HG02798 (cell line): ENCODE results near the gene FDX1.

Experiments used
- ATAC-seq: cut with Tn5 transposase; IDR thresholded peaks from one replicate; pipeline ENCODE4 v1.9.1; 2021; ENCODE audit warnings: mild to moderate bottlenecking; ENCODE audit not compliant: unreplicated experiment, poor library complexity

Gene FDX1

DNA sequence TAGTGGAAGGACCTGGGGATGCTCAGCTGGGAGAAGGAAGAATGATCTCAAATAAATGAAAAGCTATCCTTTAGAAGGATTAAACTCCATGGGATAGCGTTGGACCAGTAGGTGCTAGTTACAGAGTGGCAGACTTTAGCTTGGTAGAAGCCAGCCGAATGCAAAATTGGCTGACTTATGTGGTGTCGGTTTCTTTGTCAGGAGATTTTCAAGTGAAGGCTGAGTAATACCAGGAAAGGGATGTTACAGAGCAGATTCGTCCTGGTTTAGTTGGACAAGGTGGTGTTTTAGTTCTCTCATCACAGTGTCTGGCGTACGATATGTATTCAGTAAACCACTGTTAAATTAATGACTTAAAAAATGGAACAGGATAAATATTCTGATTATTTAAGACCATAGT, 26.0 kb downstream of the FDX1 start:
- no peak for ATAC-seq

DNA sequence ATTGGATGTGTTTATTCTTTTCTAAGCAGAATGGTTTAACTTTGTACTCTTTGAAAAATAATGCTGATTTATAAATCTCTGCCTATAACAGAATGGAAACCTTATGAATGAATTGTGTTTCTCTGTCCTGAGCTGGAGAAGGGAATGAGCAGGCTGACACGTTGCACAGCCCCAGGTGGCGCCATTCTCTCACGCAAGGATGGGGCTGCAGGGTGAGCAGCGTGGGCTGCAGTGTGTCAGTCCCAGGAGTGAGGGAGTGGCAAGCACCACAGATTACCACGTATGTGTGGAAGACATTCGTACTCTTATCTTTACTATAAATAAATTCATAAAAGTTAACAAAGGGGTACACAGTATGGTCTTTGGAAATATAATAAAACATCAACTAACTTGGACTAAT, 33.4 kb downstream of the FDX1 start:
- ATAC-seq = no peak

DNA sequence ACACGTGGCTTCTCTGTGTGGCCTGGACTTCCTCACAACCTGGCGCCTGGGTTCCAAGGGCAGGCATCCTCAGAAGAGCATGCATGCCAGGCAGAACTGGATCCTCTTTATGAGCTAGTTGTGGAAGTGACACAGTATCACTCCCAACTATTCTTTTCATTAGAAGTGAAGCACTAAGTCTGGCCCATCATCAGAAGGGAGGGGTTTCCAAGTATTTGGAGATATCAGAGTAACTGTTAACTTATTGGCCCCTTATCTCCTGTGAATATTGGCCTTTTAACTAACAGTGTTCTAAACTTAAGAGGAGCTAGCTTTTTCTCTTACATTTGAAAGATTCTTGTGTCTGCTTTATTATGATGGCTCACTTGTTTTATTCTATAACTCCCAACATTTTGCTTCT, 35.5 kb downstream of the FDX1 start:
- ATAC-seq = no peak

DNA sequence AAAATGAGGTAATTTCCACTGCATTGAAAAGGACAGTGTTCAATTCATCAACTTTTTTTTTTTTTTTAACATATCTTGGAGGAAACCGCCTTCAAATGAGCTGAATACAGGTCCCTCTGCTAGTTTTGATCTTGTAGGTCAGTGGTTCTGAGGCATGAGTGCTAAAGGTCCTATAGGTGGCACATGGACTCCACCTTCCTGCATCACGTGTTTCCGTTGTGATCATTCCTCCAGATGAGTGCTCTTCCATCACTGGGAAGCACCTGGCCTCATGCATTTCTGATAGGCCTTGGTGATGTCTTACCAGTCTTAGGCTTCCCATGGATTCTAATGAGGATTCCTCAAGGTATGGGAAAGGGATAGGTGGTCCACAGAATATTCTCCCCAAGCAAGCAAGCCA, 37.8 kb downstream of the FDX1 start:
- no peak for ATAC-seq

DNA sequence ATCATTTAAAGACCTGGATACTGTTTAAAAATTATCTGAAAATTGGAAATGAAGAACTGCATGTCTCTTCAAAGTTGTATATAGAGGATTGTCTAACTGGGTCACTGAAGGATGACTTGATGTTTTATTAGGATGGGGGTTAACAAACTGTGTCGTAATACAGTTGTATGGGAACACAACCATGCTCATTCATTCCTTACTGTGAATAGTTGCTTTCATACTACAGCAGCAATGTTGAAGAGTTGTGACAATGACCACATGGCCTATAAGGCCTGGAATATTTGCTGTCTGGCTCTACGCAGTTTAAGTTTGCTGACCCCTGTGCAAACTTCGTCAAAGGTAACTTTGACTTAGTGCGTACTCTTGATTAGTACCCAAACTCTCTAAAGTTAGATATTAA, 38.4 kb downstream of the FDX1 start:
- ATAC-seq = no peak

DNA sequence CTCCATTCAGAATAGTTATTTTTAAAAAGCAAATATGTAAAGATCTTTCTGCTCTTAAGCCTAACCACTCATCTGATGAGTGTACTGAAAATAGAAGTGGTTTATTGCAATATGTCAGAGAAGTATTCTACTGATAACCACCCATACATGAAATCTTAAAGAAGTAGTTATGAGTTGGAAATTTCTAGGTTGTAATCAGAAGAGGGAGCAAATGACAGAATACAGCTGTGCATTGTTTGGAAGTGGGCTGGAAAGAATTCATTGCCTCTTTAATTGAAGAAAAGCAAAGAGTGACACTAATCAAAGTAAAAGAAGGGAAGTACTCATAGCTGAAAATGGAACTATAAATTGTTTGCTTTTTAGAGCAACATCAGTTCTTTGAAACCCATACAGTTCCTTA, 39.4 kb downstream of the FDX1 start:
- no peak for ATAC-seq

DNA sequence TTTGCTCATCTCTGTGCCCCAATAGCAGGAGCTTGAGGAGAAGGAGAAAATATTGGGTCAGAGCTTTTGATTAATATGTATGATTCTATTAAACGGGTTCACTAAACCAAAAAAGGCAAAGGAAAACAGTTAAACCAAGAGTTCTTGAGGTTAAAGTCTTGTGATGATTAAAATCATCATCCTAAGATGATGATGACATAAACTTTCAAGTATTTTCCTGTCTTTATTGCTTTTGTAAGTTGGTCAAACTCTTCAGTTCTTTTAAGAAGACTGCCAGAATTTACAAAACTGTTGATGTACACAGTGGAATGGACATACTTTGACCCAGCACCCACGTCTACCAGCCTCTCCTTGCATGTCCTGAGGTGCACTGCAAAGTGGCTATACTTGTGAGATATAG, 41.0 kb downstream of the FDX1 start:
- no peak for ATAC-seq

DNA sequence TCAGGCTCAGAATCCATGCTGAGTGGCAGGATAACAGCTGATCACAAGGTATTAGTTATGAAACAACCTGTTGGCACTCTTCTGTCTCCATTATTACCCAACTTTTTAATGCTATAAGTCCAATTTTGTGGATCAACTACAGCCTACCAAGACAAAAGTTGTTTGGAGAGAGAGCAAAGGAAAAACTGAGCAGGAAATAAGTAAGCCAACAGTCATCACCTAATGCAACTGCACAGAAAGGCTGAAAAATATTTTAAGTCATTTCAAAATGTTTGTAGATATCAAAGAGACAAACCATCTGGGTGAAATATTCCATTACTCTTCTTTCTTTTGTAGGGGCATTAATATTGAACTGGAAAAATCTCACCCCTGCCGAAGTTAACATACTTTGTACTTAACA, 41.6 kb downstream of the FDX1 start:
- no peak for ATAC-seq

DNA sequence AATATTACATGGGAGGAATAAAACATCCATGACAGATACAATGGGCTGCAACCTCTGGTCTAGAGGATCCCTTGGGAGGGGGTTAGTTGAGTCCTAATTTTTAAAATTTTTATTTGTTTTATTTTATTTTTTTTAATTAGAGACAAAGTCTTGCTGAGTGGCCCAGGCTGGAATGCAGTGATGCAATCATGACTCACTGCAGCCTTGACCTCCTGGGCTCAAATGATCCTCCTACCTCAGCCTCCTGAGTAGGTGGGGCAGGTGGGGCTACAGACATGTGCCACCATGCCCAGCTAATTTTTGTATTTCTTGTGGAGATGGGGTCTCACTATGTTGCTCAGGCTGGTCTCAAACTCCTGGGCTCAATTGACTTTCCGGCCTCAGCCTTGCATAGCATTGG, 43.1 kb downstream of the FDX1 start:
- ATAC-seq = no peak

DNA sequence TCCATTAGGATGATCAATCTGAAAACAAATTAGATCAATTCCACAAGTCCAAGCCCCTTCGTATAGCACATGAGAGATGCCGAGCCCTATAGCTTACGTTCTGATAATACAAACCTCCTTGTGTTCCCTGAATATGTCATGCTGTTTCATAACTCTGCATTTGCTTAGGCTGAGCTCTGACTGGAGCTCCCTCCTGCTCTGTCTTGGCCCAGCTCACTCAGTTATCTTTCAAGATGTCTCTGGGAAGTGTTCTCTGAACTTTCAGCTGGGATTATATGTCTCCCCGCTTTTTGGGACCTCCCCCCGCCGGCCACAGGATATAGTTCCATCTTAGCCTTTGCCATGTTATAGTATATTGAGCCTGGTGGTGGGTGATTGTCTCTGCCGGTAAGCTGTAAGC, 44.0 kb downstream of the FDX1 start:
- no peak for ATAC-seq

DNA sequence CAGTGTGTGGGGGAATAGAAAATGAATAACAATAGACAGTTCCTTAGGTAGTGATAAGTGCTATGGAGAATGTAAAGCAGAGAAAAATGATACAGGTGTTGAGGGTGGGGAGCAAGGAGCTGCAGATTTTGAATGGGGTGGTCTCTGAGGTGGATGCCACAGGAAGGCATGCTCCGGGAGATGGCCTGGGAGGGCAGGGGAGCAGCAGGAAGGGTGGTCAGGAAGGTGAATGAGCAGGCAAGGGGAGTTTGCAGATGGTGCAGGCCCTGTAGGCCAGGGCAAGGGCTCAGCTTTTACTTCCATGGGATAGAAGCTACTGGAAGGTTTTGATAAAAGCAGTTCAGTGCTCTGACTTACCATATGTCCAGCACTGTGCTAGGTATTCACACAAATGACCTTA, 44.8 kb downstream of the FDX1 start:
- ATAC-seq = no peak

DNA sequence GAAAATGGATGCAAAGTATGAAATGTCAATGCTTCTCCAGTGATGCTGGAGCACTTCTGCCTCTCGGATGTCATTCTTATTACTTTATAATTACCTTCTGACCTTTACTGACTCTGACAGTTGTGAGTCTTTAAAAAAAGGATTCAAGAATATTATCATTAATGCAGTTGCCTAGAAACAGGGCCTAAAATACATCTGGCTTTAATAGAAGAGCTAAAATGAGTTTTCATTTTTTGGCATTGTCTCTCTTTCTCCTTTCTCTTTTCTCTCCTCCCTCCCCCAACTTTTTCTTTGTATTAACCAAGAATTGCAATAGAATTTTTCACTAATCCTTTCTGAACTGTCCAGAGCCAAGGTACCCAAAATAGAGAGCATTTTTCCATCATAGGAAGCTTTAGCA, 45.9 kb downstream of the FDX1 start:
- ATAC-seq = no peak

DNA sequence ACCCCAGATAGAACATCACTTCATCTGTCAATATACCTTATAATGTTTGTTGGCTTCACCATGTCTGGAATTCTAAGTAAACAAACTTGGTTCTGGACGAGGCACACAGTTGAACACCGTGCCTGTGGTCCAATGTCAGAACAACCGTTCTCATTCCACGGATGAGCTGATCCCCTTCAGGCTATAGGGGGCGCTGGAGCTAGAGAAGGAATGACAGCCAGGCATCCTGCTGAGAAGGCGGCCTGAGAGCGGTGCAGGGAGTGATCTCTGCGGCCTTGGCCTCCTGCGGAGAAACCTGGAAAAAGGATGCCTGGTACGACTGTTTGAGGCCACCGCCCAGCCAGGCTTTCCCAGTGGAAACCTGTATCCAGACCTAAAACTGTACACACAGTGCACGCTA, 48.7 kb downstream of the FDX1 start:
- ATAC-seq = no peak

DNA sequence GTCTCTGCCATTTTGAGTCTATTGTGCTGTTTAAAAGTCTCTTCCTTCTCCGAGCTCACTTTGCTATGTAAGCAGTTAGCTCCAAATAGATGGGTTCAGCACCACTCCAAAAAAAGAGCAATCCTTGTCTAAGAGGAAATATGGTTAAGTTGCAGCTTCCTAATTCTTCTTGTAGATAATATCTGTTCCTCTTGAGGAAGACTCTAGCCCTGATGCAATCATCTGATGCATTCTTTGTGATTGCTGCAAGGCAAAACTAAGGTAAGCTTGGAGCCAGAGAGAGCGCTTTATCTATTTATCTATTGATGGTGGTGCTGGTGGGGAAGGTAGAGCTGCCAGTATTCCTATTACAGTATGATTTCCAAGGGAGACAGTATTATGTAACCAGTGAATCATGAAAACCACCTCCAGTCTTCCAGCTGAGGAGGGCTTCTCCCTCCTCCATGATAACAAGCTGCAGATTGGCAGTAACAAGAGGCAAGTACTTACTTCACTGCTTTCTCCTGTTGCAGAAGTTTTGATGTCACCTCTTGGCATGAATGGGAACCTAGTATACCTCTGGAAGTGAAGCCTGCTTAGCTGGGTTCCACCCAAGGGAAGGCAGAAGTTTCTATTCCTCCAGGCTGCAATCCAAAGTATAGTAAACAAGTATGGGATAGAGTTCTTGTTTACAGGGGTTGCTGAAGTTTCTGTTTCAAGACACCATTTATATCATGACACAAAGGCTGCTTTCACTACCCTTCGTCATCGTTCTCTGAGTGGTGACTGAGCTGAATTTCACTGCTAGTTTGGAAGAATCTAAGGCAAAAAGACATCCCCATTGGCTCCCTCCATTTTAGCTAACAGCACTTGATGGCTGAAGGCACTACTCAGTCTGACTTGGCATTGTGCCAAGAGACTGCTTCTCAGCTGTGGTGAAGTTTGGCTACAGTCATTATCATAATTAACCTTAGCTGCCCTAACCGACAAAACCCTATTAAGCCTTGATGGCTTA, 49.7 kb downstream of the FDX1 start:
- ATAC-seq = no peak

DNA sequence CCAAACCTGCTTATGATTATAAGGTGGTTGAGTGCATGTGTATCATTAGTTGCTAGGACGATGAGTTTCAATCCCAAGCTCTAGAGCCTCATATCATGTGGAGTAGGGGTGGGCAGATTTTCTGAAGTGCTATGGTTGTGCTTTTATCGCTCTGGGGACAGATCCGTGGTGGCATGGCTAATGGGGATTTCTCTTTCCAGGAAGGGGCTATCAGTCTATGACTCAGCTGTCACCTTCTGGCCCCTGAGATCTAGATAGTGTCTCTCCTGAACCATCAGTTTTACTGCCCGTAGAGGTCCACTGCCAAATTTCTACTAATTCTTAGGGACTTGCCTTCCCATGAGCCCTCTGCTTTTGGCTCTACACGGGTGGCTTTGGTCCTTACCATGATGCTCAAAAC, 51.8 kb downstream of the FDX1 start:
- no peak for ATAC-seq

DNA sequence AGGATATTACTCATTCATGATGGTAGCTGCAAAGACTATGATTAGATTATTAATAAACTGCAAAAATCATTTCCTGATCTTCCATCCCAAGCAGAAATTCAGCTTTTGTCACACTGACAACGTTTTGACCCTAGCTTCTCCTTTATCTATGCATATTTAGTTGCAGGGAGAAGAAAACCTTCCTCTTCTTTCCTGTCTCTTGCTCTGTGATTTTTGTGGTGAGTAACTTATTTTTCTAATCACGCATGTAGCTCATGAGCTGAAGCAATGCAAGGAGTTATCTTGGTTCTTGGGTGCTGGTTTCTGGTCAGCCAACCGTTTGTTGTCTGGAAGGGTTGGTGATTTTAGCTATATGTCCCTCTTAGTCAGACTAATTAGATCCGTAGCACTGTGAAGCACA, 56.4 kb downstream of the FDX1 start:
- ATAC-seq = no peak

DNA sequence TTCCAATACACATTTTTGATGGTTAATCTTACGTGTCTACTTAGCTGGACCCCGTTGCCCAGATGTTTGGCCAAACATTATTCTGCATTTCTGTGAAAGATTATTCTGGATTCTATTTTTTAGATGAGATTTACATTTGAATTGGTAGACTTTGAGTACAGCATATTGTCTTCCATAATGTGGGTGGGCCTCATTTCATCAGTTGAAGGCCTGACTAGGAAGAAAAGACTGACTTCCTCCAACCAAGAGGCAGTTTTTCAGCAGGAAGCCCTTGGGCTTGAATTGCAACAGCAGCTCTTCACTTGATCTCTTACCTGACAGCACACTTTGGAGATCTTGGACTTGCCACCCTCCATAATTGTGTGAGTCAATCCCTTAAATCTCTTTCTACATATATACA, 58.7 kb downstream of the FDX1 start:
- ATAC-seq = no peak

DNA sequence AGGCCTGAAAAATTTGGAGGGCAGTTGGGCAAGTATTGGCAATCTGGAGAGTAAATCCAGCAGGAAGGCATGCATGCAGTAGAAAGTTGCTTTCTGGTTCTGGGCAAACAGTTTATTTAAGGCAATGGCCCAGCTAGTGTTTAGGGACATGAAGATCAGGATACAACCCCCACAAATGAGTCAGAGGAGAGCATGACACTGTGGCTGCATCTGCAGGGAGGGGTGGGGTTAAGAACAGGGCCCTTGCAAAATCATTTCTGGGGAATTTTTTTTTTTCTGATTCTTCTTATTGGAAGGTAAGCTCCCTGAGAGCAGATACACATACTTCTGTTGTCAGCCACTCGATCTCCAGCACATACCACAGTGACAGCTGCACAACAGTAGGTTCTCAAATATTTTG, 61.1 kb downstream of the FDX1 start:
- ATAC-seq = no peak

DNA sequence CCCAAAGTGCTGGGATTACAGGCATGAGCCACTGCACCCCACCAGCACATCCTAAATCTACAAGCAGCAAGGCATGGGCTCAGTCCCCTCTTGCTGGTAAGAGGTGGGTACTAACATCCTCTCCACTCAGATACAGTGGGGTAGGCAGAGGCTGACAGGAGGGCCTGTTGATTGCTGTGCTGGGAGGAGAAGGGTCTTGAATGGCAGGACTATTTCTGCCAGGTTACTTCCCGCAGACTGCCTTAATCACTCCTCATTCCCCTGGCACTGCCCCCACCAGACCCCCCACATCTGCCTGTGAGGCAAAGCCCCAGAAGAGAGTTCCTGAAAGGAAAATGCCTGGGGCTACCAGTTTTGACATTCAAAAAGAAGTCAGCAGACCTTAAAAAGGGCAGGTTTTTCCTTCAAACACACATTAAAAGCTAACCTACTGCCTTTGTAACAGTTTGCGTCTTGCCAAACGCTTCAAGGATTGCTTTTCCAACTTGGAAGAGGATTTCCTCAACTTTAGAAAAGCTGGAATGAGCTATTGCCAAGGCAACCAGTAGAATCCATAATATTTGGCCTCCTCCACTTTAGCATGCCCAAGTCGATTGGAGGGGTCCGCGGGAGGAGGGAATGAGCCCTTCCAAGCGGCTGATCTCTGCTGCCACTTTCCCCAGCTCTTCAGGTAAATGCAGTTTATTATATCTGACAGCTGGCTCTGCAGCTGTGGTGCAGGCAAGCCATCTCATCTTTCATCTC, 62.0 kb downstream of the FDX1 start:
- ATAC-seq = no peak

DNA sequence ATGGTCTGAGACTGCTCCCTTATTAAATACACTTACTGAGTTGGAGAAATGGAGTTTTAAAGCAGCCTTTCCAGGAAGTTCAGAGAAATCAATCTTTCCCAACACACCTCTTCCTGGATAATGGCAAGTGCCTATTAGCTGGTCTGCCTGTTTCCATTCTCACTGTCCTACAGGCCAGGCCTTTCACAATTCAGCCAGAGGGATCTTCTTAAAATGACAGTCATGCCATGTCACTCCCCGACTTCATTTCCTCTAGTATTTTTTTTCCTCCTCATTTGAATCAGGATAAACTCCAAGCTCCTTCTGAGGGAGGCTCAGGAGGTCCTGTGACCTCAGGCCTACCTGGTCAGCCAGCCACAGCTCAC, 62.6 kb downstream of the FDX1 start:
- ATAC-seq = no peak

DNA sequence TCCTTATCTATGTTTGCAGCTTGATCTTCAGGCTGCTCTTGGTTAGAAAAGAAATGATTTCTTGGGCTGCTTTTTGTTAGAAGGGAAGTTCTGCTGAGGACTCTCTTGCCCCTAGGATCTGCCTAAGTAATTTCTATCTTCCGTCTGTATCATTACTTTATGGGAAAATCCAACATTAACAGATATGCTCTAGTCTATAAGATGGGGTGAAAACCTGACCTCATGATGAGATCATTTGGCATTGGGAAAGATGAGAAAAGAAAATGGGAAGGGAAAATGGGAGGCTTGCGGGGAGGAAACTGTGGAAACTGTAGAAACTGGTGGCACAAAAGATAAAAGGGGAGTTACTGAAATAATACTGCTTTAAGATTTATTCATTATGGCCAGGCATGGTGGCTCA, 63.6 kb downstream of the FDX1 start:
- ATAC-seq = no peak
